ENCODE data around the gene APOD.

DNA sequence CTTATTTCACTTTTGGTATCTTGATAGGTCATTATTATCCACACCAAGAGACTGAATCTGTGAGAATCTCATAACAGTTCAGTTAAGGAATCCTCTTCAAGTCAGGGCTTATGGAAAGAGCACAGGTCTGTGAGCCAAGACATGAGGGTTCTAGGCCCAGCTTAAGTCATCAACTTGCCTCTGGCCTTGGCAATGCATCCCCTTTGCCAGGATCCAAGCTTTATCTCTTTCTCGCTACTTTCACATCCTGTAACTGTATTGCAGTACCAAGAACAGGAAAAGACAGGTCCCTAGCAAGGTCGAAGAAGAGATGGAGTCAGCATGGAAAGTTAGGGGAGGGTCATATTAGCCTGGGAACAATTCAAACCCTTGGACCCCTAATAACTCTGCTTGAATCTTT lies 13.5 kb upstream of the APOD start:
- TF ChIP-seq, protein P1, sequence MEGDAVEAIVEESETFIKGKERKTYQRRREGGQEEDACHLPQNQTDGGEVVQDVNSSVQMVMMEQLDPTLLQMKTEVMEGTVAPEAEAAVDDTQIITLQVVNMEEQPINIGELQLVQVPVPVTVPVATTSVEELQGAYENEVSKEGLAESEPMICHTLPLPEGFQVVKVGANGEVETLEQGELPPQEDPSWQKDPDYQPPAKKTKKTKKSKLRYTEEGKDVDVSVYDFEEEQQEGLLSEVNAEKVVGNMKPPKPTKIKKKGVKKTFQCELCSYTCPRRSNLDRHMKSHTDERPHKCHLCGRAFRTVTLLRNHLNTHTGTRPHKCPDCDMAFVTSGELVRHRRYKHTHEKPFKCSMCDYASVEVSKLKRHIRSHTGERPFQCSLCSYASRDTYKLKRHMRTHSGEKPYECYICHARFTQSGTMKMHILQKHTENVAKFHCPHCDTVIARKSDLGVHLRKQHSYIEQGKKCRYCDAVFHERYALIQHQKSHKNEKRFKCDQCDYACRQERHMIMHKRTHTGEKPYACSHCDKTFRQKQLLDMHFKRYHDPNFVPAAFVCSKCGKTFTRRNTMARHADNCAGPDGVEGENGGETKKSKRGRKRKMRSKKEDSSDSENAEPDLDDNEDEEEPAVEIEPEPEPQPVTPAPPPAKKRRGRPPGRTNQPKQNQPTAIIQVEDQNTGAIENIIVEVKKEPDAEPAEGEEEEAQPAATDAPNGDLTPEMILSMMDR (conservative IDR thresholded peaks at IDR 0.05) = no peak
- no peak for TF ChIP-seq EZH2 (IDR thresholded peaks at IDR 0.05; ENCODE audit: low read depth)

Data from PC-9 (cell line).